ENCODE results near the gene EVL. TPM values are rescaled to one million over a fixed set of nuclear protein-coding genes. Genes with fewer than 3 reads are reported as not detected.

EVL gene
- total RNA-seq, 1 experiment from 2014 or later: 82.9 TPM

DNA sequence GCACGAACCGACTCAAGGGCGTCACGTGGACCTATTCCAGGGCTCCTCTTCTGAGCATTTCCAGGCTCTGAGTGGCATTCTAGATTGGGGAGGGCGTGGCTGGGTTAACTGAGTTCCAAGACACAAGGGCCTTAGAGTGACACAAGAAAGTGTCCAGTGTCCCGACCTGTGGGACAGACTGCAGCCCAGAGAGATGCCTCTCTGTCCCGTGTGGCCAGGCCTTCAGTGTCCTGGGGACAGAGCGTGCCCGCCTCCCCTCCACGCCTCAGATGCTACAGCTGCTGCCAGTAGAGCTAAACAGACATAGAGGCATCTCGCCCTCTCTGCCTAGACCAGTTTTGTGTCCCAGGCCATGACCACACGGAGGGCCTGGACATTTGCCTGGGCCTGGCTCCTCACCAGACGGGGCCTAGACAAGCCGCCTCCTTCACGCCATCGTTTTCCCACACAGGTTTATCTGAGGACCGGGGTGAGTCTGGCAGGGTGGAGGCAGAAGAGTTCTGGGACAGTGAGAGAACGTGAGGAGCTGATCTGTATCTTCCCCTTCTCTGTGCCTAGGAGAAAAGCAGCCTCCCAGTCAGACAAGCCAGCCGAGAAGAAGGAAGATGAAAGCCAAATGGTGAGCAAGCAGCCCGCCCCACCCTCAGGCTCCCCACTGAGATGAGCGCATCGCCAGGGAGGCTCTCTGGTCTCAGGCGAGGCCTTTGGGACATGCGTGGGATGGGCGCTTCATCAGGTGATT is 67.1 kb downstream of the EVL start:
- TF ChIP-seq, protein P1, sequence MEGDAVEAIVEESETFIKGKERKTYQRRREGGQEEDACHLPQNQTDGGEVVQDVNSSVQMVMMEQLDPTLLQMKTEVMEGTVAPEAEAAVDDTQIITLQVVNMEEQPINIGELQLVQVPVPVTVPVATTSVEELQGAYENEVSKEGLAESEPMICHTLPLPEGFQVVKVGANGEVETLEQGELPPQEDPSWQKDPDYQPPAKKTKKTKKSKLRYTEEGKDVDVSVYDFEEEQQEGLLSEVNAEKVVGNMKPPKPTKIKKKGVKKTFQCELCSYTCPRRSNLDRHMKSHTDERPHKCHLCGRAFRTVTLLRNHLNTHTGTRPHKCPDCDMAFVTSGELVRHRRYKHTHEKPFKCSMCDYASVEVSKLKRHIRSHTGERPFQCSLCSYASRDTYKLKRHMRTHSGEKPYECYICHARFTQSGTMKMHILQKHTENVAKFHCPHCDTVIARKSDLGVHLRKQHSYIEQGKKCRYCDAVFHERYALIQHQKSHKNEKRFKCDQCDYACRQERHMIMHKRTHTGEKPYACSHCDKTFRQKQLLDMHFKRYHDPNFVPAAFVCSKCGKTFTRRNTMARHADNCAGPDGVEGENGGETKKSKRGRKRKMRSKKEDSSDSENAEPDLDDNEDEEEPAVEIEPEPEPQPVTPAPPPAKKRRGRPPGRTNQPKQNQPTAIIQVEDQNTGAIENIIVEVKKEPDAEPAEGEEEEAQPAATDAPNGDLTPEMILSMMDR (conservative IDR thresholded peaks at IDR 0.05; ENCODE audit: low read depth, low read length): no peak
- no peak for TF ChIP-seq EZH2 (IDR thresholded peaks at IDR 0.05; ENCODE audit: borderline replicate concordance, low read depth, low read length, poor library complexity, severe bottlenecking)
- H3K4me1 ChIP-seq (ENCODE audit: insufficient read depth, low read length, poor library complexity, severe bottlenecking): peaks cover 13% of the 10 kb centered on the region
- H3K27me3 ChIP-seq (replicated peaks; ENCODE audit: insufficient read depth, low read depth, low read length, poor library complexity): no peaks in the 10 kb centered on the region
- ChIA-PET POLR2A (ENCODE audit: low non-redundant PET) (no interaction called here), CTCF (no interaction called here)
- no peaks in the 10 kb centered on the region for H3K9me3 ChIP-seq (ENCODE audit: low read depth, low read length, poor library complexity, severe bottlenecking)
- no peak overlapping the region for H3K4me3 ChIP-seq (ENCODE audit: low read depth, low read length, poor library complexity, severe bottlenecking)
- DNase-seq (ENCODE audit: low spot score): peak; percentile 45
- no peaks in the 10 kb centered on the region for H3K36me3 ChIP-seq (ENCODE audit: insufficient read depth, low read length, poor library complexity, severe bottlenecking)
- intact Hi-C loops (cut with micrococcal nuclease; ENCODE audit: unreplicated experiment): no loop called here
- peak overlapping the region; percentile 33 for H3K27ac ChIP-seq (ENCODE audit: low read depth, low read length, poor library complexity, severe bottlenecking)
- no TSS peak for BruUV-seq (replicated peaks)

DNA sequence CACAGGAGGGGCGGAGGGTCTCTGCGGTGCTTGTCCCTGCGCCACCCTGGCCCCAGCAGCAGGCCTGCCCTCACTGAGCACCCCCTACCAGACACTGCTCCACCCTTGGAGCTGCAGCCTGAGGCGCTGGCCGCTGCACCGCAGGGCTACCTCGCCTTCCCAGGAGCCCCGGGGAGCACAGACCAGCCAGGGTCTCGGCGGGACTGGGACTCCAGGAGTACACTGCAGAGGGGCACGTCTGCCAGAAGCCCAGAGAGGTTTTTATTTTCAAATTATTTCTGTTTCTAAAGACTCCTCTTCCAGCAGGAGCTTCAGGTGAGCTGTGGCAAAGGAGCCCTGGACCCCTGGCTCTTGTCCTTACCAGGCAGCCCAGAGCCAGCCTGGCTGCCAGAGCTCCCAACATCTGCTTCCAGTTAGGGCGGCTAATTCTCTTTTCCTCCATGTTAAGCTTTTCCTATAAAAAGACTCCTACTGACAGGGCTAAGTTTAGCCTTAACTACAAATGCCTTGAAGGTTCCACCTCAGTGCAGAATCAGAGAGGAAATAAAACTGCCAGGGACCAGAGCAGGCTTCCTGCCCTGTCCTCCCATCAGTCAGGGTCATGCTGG is 67.8 kb downstream of the EVL start:
- POLR2A ChIA-PET (ENCODE audit: low non-redundant PET): interaction anchor here (0.6 kb wide), 1 partner anchor 25 kb away, joined by 9 read pairs; no protein-coding TSS in a partner anchor

DNA sequence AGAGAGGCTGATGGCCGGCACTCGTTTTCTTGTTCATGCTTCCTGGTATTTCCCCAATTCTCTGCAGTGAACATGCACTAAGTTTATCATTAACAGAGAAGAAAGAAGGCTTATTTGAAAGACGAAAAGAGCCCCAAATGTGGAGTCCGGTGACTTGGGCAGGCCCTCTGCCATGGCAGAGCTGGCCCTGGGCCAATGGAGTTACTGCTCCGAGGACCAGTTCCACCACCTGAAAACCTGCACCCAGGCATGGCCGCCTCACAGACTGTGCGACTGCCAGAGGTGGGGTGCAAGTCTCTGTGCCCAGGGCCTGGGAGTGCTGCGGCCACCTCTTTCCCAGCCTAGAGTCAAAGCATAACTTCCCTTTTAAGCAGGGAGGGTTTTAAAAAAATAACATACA is 69.4 kb downstream of the EVL start:
- Histone ChIP-seq H3K9me3 (ENCODE audit: low read depth, low read length, poor library complexity, severe bottlenecking) (no peaks in the 10 kb centered on the region), H3K4me3 (ENCODE audit: low read depth, low read length, poor library complexity, severe bottlenecking) (no peak overlapping the region), H3K27me3 (replicated peaks; ENCODE audit: insufficient read depth, low read depth, low read length, poor library complexity) (no peaks in the 10 kb centered on the region), H3K4me1 (ENCODE audit: insufficient read depth, low read length, poor library complexity, severe bottlenecking) (peaks cover 13% of the 10 kb centered on the region), H3K27ac (ENCODE audit: low read depth, low read length, poor library complexity, severe bottlenecking) (no peak overlapping the region), H3K36me3 (ENCODE audit: insufficient read depth, low read length, poor library complexity, severe bottlenecking) (no peaks in the 10 kb centered on the region)
- intact Hi-C loops (cut with micrococcal nuclease; ENCODE audit: unreplicated experiment): no loop called here
- DNase-seq (ENCODE audit: low spot score): no peak
- ChIA-PET CTCF (no interaction called here), POLR2A (ENCODE audit: low non-redundant PET) (no interaction called here)
- TF ChIP-seq, protein P1 (conservative IDR thresholded peaks at IDR 0.05; ENCODE audit: low read depth, low read length): no peak
- TF ChIP-seq EZH2 (IDR thresholded peaks at IDR 0.05; ENCODE audit: borderline replicate concordance, low read depth, low read length, poor library complexity, severe bottlenecking): no peak
- no TSS peak for BruUV-seq (replicated peaks)

More for the DNA sequence above, 67.8 kb downstream of the EVL start:
- BruUV-seq (replicated peaks): no TSS peak
- Histone ChIP-seq H3K4me1 (ENCODE audit: insufficient read depth, low read length, poor library complexity, severe bottlenecking) (peaks cover 13% of the 10 kb centered on the region), H3K36me3 (ENCODE audit: insufficient read depth, low read length, poor library complexity, severe bottlenecking) (no peaks in the 10 kb centered on the region), H3K27ac (ENCODE audit: low read depth, low read length, poor library complexity, severe bottlenecking) (peak overlapping the region; percentile 33), H3K9me3 (ENCODE audit: low read depth, low read length, poor library complexity, severe bottlenecking) (no peaks in the 10 kb centered on the region), H3K4me3 (ENCODE audit: low read depth, low read length, poor library complexity, severe bottlenecking) (no peak overlapping the region), H3K27me3 (replicated peaks; ENCODE audit: insufficient read depth, low read depth, low read length, poor library complexity) (no peaks in the 10 kb centered on the region)
- DNase-seq (ENCODE audit: low spot score): peak; percentile 64
- CTCF ChIA-PET: no interaction called here
- TF ChIP-seq, protein P1 (conservative IDR thresholded peaks at IDR 0.05; ENCODE audit: low read depth, low read length): no peak
- no peak for TF ChIP-seq EZH2 (IDR thresholded peaks at IDR 0.05; ENCODE audit: borderline replicate concordance, low read depth, low read length, poor library complexity, severe bottlenecking)
- intact Hi-C loops (cut with micrococcal nuclease; ENCODE audit: unreplicated experiment): no loop called here
